Stomach (tissue), 4 donors: ENCODE results near the gene SMIM43.

Source experiments
- CTCF ChIP-seq, 7 experiments: fragments of 450-650 bp in 4 of 7; fragments of 200-600 bp in 3 of 7; sonication (generic) in 3 of 7; IDR thresholded peaks; one replicate each; pipeline ENCODE4 v1.5.1; 2016 to 2019; ENCODE audit warnings: antibody characterized with exemption in 7 of 7, control low read depth in 2 of 7, mild to moderate bottlenecking in 1 of 7
- POLR2A ChIP-seq, 4 donors: fragments of 450-650 bp; IDR thresholded peaks; one replicate each; pipeline ENCODE4 v1.6.1; 2016; ENCODE audit warnings: antibody characterized with exemption in 4 of 4, control low read depth in 2 of 4, mild to moderate bottlenecking in 1 of 4, moderate library complexity in 1 of 4
- POLR2AphosphoS5 ChIP-seq, 3 donors: sonication (generic); formaldehyde crosslinking; IDR thresholded peaks; one replicate each; pipeline ENCODE4 v1.6.1; 2016; ENCODE audit warnings: antibody characterized with exemption in 3 of 3

GRCh38 chr4:121728066-121728465 is 36.9 kb downstream of the SMIM43 start:
- no peak for TF ChIP-seq POLR2AphosphoS5 (IDR thresholded peaks at IDR 0.05)
- no peak for TF ChIP-seq POLR2A (IDR thresholded peaks at IDR 0.05)
- no peak for TF ChIP-seq CTCF (IDR thresholded peaks at IDR 0.05)
